Right renal cortex interstitium (tissue), 3 donors: ENCODE measurements around the gene PTRH2. TPM values are rescaled to one million over a fixed set of nuclear protein-coding genes. Genes with fewer than 3 reads are reported as not detected.

ENCODE experiments used
- DNase-seq, 3 donors: peaks; one replicate each; pipeline ENCODE4 v3.0.0-alpha.2; 2013; ENCODE audit warnings: low read depth in 3 of 3, low spot score in 2 of 3
- polyA plus RNA-seq, 3 donors: library from polyadenylated mRNA; unstranded; fragments of 120-200 nt; gene quantifications; one replicate each; pipeline ENCODE4 v1.2.1, GENCODE V29; 2013; ENCODE audit not compliant: insufficient read length in 3 of 3

The PTRH2 gene
- polyA plus RNA-seq, 3 donors: 26.6 to 30.9 (median 29.8) TPM

DNA sequence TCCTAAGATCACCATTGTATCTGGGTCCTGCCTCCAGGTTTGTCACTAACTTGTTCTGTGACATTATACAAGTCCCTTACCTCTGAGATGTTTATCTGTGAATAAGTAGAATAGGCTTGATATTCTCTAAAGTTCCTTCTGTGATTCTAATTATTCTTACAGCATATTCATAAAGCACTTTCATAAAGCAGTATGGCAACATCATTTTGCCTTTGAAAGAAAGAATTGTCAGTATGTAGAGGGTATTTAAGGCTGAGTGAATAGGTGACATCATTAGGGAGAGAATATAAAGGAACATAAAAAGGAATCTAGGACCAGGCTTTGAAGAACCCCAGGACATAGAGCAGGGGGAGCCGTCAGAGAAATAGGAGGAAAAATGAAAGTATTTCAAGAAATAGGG lies 15.8 kb upstream of the PTRH2 start:
- no peak for DNase-seq

- no peak for DNase-seq
Measured at GRCh38 chr17:59722623-59723022, 15.4 kb upstream of the PTRH2 start.

DNA sequence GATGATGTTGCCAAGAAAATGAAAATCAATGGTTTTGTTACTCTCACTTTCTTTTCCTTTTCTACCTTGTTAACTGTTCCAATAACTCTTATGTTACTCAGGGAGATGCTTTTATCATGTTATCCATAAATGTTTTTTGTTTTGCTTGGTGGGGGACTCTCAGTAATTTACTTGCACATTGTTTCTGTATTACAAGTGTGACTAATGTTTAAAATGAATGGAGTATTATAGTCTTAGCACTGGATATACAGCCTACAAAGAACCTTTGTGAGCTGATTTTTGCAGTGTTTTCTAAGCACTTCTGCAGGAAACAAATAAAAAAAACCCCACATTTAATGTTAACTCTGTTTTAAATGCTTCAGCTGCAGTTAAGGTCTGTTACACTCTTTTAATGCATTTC lies 12.3 kb upstream of the PTRH2 start:
- DNase-seq: no peak

- DNase-seq: no peak
Measured at GRCh38 chr17:59716427-59716826, 9.2 kb upstream of the PTRH2 start.

DNA sequence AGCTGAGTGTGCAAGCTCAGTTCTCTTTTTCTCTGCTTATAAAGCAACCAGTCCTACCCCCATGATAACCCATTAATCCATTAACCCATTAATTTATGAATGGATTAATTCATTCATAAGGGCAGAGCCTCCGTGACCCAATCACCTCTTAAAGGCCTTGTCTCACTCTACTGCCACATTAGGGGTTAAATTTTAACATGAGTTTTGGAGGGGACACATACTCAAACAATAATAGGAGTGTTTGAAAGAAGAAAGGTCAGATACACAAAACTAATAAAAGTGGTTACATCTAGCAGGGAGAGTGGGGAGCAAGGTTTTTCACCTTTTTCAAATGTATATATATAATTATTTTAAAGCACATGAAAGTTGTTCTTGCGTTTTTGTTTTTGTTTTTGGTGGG lies 7.0 kb upstream of the PTRH2 start:
- DNase-seq: no peak

DNA sequence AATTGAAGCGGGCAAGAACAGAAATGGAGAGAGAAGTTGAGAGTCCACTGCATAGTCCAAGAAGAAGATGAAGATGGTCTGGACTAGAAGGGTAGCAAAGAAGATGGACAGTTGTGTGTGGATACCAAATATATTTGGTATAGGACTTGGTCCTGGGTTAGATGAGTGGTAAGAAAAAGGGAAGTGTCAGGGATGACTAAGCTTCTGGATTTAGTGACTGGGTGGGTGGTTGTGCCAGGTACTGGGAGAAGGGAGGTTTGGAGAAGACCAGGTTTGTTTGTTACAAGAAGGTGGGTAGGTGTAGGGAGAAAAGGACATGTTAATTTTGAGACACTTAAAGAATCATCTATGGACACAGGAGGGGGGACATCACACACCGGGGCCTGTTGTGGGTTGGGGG lies 5.6 kb upstream of the PTRH2 start:
- no peak for DNase-seq

DNA sequence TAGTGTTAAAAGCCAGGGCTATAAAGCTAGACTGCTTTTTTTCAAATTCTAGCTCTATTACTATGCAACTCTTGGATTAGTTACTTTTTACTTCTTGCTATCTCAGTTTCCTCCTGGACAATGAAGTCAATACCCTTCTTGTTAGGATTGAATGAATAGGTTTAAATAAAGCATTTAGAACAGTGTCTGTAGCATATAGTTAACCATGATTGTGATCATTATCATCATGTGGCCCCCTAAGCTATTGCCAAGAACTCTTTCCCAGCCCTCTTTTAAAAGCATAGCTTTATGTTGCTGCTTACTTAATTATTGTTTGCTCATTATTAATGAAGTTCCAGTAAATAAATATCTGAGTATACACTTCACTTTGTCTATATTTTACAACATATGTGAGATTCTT lies 4.7 kb upstream of the PTRH2 start:
- DNase-seq: no peak

DNA sequence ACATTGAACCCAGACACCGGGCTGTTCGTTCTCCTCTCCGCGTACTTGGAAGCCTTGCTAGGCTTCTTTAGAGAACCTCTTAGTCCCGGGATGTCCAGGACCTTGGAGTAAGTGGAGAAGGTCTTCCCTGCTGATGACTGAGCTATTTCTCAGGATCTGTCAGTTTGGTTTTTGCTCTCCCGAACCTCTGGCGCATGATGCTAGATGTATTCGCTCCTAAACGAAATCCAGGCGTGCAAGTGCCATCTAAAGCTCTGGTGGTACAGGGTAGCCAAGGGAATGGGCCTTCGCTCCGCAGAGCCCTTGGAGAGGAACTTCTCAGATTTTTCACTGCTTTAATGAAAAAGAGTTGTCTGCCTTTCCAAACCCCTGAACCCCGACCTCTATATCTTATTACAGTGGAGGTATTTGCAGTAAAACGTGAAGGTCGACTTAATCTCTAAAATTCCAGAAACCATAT lies 771 bp upstream of the PTRH2 start:
- no peak for DNase-seq

DNA sequence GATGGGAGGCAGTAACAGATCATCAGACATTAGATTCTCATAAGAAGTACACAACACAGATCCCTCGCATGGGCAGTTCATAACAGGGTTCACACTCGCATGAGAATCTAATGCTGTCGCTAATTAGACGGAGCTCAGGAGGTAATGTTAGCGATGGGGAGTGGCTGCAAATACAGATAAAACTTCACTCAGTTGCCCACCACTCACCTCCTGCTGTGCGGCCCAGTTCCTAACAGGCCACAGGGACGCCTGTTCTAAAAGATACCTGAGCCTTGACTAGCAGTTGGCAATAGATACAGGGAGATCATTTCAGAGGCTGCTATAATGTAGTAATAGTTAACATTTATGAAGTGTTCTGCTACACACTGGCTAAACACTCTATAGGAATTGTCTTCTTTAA lies 4.9 kb downstream of the PTRH2 start:
- DNase-seq: no peak

DNA sequence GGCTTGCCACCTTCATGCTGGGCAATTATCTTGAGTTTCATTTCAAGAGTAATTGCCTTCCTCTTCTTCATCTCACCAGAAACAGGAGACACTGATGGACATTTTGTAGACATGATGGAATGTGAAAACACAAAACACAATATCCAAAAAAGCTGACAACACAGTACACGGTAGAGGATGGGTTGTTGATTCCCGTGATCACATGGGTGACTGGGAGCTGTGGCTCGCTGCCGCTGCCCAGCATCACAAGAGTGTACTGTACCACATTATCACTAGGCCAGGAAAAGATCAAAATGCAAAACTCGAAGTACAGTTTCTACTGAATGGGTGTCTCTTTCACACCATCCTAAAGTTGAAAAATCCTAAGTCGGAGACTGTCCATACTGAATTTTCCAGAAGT lies 7.4 kb downstream of the PTRH2 start:
- no peak for DNase-seq

- no peak for DNase-seq
Measured at GRCh38 chr17:59699218-59699617, 8.0 kb downstream of the PTRH2 start.

DNA sequence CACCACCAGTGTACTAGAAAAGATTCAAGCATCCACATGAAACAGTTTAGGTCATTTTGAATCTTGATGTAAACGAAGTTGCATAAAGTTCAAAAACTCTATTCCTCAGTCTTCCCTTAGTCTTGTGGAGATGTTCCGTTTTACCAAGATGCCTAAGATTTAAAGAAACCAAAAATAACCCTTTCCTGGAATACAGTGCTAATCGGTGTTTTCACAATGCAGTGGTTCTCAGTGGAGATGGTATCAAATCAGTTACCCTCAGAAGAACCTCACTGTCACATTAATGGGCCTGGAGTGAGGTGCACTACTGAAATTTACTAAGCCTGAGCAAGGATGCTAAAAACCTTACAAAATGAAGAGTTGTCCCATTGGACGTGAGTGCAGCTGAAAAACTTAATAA lies 9.1 kb downstream of the PTRH2 start:
- DNase-seq: no peak

GRCh38 chr17:59696682-59697277 lies 10.4 kb downstream of the PTRH2 start:
- no peak for DNase-seq

- DNase-seq: no peak
Measured at GRCh38 chr17:59695945-59696681, 11.1 kb downstream of the PTRH2 start.

- no peak for DNase-seq
Measured at GRCh38 chr17:59694344-59694743, 12.9 kb downstream of the PTRH2 start.

- no peak for DNase-seq
Measured at GRCh38 chr17:59693582-59693981, 13.6 kb downstream of the PTRH2 start.

GRCh38 chr17:59688496-59688895 lies 18.7 kb downstream of the PTRH2 start:
- no peak for DNase-seq

DNA sequence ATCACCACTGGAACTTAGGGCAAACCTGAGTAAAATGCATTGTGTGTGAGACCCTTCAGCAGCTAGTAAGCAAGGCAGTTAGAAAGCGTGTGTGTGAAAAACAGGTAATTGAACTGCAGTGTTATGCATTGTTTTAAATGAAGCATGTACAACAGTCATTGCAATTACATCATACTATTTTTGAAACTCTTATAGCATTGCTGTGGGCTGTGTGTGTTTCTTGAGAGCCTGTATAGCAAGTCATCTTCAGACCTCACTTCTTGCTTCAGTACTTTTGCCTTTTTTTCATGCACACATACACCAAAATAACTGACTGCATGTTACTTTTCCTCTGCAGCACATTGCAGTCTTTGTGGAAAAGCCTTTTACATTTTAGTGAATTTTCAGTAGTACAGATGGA lies 19.2 kb downstream of the PTRH2 start:
- no peak for DNase-seq

DNA sequence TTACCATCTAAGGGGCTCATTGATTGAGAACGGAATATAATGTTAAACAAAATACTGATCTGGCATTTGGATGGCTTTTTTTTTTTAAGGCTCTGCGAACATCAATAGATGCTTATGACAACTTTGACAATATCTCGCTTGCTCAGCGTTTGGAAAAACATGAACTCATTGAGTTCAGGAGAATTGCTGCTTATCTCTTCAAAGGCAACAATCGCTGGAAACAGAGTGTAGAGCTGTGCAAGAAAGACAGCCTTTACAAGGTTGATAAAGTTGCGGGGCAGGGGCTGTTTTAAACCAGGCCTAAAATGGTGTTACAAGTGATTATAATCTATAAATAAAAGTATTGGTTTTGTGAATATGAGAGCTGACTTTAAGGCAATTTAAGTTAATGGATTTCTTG lies 22.3 kb downstream of the PTRH2 start:
- no peak for DNase-seq

GRCh38 chr17:59683283-59683682 lies 23.9 kb downstream of the PTRH2 start:
- no peak for DNase-seq

- DNase-seq: no peak
Measured at GRCh38 chr17:59680314-59680713, 26.9 kb downstream of the PTRH2 start.

DNA sequence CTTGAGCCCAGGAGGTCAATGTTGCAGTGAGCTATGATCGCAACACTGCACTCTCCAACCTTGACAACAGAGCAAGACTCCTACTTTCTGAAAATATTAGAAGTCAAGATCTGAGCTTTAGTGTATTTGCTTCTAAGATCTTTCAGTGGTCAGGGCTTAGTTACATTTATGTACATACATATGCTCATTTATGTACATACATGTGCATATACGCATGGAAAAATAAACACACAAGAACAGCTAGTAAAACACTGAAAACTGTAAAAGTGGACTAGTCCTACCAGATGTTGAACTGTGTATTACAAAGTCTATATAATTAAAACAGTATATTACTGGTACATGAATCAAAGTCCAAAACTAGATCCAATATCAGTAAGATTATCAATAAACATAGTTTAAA lies 28.3 kb downstream of the PTRH2 start:
- no peak for DNase-seq

DNA sequence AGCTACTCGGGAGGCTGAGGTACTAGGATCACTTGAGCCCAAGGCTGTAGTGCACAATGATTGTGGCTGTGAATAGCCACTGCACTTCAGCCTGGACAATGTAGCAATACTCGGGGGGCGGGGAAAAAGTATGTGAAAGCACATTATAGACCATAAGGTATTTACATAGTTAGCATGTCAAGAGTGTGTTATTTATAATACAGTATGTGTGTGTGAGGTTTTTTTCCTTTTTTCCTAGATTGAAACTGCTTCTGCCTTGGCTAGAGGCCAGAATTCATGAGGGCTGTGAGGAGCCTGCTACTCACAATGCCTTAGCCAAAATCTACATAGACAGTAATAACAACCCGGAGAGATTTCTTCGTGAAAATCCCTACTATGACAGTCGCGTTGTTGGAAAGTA lies 30.5 kb downstream of the PTRH2 start:
- no peak for DNase-seq
